NCI-H526 treated with DMSO at 0.1 percent for 48 hours (cell line): ENCODE data around the gene PPARGC1A.

Source experiments
- DNase-seq: peaks from one replicate; lab custom pipeline; 2025; lab: John Stamatoyannopoulos, UW

The PPARGC1A gene

DNA sequence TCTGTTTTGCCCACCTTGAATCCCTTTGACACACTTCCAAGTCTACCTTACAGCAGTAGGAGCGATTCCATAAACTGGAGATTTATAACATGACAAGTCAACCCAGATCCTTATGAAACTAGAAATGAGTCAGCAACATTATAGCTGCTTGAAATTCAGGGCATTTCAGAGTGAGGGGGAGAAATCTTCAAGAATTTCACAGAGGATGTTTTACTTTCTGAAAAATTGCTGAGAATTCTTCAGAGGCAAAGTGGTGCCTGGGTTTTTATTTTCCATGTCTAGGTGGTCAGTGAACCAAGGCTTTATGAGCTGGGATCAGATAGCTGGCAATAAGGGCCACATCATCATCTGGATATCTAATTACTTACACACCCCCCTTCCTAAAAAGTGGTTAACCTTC lies 119.8 kb downstream of the PPARGC1A start:
- no peak for DNase-seq

DNA sequence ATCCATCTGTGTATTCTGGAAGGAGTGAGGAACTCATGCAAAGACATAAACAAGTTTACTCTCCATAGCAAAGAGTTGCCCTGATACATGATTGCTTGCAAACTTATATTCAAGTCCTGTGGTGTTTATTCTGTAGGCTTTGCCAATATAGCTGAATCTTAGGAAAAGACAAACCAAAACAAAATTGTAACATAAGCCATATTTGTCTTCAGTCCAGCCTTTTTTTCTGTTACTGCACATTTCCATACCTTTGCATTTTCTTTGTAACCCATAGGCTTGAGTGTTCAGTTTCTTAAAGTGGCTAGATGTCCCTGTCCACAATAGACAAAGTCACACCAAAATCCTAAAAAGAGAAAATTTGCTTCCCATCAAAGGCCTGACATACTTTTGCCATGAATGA lies 120.4 kb downstream of the PPARGC1A start:
- no peak for DNase-seq

DNA sequence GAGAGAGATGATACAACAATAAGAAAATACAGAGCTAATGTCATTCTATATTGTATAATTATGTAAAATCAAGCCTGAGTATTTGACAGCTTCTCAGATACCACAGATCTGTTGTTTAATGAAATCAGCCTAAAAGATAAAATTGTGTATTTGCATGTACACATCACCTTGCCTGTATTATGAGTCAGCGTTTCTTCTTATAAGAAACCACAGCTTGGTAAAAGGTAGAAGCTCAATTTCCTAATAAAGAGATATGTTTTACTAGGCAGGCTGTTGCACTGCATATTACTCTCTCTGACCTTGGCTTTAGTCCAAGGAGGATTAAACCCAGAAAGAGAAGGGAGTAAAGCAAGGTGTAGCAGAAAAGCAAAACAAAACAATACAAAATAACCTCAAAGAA lies 121.3 kb downstream of the PPARGC1A start:
- no peak for DNase-seq

DNA sequence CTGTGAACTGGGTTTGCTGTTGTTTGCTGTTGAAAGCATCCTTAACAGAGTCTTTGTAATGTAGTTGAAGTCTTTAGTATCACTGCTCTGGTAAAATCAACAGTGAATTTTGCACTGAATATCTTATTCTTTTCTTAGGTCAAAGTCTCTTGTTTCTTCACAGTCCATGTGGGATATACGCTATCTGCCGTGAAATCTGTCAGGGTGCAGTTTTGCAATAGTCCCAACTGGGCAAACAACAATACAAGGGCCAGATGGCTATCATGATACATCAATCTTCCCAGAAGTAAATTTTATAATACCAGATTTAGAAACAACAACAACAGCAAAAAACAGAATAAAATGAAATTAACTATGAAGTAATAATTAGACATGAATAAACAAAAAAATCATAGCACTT lies 123.5 kb downstream of the PPARGC1A start:
- DNase-seq: no peak

DNA sequence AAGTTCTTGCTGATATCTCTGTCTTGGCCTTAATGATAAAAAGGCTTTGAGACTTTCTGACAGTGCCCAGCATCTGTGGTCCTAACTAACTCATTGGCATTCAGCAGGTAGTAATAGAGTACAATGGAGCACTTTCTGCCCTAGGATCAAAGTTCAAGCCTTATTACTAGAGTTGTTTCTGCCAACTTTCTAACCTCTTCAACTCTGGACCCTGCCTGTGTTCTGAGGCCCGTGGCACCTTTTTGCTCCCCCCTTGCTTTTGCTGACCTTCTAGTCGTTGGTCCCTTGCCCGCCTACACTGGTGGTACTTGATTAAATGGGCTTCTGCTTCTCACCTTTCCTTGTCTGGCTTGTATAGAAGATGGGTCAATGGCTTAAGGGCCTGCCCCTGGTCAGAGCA lies 126.3 kb downstream of the PPARGC1A start:
- no peak for DNase-seq

DNA sequence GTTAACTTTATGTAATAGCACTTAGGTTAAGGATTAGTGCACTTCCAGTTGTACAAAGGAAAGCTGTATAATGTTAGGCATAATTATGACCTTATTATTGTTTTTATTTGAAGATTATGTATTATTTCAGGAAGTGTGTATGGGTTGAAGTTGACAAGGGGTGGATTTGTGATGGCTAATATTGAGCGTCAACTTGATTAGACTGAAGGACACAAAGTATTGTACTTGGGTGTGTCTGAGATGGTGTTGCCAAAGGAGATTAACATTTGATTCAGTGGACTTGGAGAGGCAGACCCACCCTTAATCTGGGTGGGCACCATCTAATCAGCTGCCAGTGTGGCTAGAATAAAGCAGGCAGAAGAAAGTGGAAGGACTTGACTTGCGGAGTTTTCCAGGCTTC lies 127.3 kb downstream of the PPARGC1A start:
- DNase-seq: no peak

DNA sequence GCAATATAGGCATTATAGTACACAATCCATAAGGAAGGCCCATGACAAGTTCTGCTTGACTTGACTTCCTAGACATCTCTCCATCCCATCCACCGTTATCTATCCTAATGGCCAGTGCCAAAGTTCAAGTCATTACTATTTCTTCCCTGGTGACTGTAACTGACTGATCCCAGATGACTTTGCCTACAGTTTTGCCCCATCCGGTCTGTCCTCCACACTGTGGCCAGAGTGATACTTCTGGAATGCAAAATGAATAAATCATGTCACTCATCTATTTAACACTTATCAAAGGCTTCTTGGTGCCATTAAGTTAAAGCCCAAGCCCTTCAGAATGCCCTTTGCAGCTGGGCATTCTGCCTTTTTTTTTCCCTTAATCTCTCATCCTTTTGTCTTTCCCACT lies 130.8 kb downstream of the PPARGC1A start:
- no peak for DNase-seq

DNA sequence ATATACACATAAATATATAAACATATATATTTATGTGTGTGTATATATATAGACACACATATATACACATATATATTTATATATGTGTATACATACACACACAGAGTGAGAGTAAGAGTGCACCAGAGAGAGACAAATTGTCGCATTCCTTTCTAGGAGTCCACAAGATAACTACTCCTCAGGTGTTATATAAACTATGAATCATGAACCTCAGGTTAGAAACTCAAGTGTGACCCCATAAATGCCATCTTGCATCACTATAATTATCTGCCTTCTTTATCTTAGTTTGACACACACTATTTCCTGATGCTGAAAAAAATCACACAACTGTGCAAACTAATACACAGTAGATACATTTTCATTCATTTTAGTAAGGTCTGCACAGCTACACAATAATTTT lies 135.2 kb downstream of the PPARGC1A start:
- no peak for DNase-seq

DNA sequence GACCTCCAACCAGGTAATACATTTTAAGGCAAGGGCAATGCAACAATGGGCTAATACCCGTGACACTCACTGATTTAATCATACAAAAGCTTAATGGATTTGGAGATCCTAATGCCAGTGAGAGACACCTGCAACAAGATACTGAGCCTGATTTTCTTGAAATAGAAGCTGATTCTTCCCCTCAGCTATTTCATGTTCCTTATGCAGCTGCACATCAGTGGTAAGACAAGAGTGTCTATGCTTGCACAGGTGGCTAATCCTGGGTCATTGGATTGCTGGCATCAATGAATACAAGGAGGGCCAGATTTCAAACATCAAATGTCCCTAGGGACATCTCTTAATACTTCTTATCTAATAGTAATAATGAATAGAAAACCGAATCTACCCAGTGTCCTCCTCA lies 139.7 kb downstream of the PPARGC1A start:
- DNase-seq: no peak

DNA sequence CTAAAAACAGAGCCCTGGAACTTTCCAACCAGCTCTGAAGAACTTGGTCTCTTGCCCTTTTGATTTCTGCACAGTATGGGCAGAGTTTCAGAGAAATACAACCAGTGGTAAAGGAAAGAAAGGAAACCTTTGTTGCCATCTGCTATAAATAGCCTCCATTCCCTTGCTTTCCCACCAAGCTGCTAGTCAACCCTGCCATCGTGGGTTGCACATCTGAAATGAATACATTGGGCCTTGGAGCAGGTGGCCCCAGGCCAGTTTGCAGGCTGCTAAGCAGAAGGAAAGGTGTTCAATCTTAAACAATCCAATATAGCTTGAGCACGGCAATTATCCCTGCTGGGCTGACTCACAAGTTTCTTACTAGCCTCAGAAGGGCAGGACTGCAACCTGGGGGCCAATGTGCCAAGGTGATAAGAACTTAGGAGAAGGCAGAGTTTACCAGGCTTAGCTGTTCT lies 142.5 kb downstream of the PPARGC1A start:
- no peak for DNase-seq

DNA sequence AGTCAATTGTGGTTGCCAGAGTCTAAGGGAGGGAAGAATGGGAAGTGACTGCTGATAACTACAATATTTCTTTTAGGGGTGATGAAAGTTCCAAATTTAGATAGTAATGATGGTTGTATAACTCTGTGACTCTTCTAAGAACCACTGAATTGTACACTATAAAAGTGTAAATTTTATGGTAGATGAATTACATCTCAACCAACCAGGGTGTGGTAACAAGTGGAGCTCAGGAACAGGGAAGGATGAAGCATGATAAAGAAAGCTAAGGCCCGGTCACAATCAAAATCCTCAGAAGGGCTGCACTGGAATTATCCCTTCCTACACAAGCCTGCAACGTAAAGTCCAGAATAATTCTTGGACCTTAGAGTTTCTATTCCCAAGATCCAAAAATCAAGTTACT lies 143.2 kb downstream of the PPARGC1A start:
- DNase-seq: no peak

DNA sequence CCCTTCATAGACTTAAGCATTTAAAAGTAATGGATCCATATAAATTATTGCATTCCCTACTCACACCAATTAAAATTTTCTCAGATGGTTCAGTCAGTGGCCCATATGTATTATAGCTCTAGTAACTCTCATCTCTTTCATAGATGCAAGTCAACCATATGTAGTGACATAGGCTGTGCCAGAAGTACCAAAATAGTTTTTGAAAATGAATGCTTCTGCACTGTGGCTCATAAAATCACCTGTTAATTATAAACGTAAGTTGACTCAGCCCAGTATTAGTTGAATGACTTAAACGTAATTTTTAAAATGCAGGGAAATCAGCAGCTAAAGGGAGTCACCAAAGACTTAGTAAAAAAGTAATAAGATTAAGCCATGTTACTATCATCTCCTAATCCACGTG lies 143.8 kb downstream of the PPARGC1A start:
- DNase-seq: no peak

DNA sequence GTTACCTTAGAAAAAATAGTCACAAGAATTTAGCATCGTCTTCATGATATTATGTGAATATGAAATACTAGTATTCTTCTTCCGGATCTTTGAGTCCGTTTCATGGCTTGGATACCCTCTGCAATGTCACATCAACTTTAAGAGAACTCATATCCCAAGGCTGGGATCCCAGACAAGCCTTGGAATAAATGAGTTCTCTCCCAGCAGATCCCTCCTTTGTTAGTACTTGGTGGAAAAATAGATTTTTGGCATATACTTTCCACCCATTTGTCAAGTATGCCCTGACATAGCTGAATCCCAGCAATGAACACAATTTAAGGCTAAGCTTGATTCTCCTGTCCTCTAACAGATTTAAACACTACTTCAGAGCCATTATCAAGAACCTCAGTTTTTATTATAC lies 144.5 kb downstream of the PPARGC1A start:
- DNase-seq: no peak
